ENCODE results near the gene CACNA2D3.
A peak's percentile ranks its signal among the peaks of the same experiment; 100 is the strongest.

The CACNA2D3 gene

DNA sequence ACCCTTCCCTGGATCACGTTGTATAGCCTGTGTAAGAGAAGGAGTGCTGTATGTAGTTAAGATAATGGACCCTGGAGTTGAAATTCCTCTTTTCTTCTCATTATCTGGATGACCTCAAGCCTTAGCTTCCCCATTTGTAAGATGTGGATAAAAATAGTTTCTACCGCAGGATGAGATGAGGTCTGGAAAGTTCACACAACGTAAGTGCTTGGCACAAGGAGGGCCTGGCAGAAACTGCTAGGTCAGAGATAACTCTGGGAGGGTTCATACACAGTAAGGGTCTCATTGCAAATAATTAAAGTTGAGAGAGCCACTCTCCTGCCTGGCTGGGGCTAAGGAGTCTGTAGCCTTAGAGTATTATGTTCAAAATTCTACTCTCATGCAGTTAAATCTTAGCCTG is 591.1 kb downstream of the CACNA2D3 start:
- no peak for DNase-seq

DNA sequence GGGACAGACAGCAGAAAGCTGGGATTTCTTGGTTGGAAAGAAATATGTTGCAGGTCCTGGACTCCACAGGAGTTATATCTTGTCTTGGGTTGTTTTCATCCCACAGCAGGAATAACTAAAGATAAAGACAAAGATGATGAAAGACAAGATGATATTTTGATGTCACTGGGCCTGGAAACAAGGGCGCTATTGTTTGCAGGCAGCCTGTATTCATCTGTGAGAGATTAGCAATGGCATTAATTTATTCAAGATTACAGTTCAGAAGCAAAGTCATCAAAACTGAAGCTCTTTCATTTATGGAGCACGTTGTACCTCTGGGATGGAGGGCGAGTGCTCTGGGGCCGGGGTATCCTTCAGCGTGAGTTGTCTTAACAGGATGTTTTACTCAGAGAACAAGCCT is 591.7 kb downstream of the CACNA2D3 start:
- no peak for DNase-seq

DNA sequence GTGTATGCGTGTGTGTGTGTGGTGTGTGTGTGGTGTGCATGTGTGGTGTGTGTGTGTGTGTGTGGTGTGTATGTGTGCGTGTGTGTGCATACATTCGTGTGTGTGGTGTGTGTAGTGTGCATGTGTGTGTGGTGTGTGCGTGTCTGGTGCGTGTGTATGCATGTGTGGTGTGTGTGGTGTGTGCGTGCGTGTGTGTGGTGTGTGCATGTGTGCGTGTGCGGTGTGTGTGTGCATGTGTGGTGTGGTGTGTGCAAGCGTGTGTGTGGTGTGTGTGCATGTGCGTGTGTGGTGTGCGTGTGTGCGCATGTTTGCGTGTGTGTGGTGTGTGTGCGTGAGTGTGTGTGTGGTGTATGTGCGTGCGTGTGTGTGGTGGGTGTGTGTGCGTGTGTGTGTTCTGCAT is 595.2 kb downstream of the CACNA2D3 start:
- no peak for DNase-seq

- no peak for DNase-seq
These were observed 597.6 kb downstream of the CACNA2D3 start for GRCh38 chr3:54719914-54720313.

DNA sequence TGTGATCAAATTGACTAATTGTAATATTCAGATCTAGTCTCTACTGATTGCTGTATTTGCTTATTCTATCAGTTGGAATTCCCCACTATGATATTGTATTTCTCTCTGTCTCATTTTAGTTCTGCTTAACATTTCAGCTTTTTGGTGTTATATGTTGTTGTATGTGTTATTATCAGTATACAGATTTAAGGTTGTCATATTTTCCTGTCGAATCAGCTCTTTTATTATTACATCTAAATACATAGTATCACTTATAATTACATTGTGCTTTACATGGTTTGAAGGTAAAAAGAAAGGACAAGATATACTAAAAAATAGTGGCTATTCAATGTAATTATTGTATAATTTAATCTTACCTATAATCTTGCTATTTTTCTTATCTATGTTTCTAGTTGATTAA is 598.3 kb downstream of the CACNA2D3 start:
- DNase-seq: no peak

GRCh38 chr3:54731732-54732445 is 609.5 kb downstream of the CACNA2D3 start:
- DNase-seq: no peak

DNA sequence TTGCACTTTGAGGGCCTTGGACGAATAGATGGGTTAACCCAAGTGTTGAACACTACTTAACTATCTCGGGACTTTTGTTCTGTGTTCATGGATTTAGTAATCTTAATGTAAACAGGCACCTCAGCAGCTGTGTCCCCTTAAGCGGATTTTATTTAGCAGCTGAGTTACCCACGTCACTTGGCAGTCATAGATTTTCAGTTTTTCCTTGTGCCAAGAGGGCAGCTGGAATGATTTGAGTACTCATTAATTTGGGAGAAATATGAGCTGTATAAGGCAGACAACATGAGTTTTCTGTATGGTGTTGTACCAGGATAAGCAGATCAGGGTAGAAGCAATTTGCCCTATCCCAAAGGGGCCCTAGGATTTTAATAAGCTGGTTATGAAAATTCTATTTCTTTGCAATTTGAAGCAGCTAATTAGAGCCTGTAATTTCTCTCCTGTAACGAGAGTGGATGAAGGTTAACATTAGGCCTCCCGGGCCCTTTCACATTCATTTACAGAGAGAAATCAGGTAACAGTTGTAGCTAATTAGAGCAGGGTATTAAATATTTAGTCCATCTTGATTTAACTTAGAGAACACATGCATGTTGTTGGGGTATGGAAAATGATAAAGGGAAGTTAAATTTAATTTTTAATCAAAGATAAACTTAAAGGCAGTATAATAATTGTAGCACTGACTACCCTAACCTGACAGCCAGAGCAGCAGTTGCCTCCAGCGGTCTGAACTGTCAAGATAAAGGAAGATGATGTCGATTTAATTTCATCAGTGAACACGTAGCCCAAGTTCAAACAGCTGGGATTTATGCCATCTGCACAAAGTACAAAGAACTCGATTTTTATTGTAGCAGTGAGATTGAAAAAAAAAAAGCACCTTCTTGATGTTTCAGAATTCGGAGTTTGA is 611.0 kb downstream of the CACNA2D3 start:
- no peak for DNase-seq

DNA sequence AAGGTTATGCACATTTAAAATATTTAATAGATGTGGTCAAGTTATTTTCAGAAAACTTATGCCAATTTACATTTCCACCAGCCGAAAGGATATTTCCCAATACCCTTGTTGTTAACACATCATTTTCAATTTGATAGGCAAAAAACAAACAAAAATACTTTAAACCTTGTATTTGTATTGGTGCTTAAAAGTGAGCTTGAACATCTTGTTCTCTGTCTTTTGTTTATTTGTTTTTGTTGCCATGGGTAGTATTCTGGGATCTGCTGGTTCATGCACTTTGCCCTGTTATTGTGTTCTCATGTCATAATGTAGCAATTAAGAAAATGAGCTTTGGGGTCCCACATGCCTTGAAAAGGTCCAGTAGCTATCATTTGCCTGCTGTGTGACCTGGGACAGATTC is 614.1 kb downstream of the CACNA2D3 start:
- DNase-seq: no peak

GRCh38 chr3:54743755-54744154 is 621.4 kb downstream of the CACNA2D3 start:
- DNase-seq: no peak

- no peak for DNase-seq
These were observed 621.9 kb downstream of the CACNA2D3 start for GRCh38 chr3:54744291-54744690.

DNA sequence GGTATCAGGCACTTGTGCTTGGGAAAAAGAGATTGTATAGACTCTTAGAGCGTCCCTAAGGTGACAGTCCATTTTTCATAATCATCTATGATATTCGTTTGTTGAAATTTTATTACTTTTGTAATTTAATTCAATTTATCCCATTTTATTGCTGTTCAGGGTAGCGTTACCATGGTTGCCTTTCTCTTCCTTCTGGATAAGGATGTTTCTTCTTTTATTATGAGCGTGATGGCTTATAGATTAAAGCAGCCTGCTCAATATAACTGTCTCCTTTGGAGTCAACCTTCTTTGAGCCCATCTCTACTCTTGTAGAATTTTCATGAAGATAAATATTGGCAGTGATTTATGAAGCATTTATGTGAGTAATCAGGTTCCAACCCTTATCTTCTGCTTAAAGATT is 623.5 kb downstream of the CACNA2D3 start:
- no peak for DNase-seq

DNA sequence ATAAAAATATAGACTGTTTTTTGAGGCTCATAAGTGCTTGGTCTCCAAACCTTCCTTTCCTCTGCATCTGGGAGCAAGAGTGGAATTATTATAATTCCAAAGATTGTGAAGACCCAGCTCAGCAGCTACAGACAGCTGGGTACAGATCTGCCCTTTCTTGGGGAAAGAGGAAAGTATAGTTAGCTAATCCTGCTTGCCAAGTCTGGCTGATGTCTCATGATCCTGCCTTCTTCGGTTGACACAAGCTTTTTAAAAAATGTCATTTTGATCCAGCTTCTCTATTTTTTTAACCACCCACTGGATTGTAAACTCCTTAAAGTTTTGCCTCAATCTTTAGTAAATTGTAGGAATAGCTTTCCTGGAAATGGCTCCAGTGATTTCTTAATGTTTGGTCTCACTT is 624.4 kb downstream of the CACNA2D3 start:
- DNase-seq: no peak

DNA sequence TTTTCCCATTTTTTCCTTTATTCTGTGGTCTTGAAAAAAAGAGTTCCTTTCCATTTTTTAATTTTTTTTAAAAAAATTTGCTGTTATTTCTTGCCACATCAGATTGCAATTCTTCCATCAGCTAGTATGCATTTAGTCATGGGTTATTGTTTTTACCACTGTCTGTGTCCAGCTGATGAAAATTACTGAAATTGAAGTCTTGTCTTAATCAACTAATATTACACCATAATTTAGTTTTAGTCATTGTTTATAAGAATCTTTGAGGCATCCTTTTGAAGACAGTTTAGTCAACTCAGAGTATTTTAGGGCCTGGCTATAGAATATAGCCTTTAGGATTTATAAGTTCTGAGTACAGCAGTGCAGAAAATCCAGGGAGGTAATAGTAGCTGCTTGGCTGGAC is 633.4 kb downstream of the CACNA2D3 start:
- DNase-seq: peak; percentile 46

- DNase-seq: peak; percentile 92
These were observed 634.0 kb downstream of the CACNA2D3 start for GRCh38 chr3:54756330-54756731.

DNA sequence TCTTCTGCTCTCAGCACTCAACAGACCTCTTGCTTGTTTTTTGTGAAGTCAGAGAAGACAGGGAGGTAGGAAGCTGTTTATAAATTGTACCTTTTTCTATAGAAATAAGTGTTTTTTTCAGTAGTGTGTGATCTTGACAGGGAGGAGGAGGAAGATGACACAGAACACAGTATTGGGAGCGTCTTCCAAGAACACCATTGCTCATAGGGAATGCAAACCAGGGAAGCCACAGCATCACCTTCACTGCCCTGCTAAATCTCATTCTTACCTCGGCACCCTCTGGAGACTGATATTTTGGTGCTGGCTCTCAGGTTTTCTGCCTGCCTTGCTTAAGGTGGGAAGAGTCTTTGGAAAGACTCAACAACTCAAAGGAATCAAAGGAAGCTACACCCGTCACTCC is 636.1 kb downstream of the CACNA2D3 start:
- DNase-seq: no peak

DNA sequence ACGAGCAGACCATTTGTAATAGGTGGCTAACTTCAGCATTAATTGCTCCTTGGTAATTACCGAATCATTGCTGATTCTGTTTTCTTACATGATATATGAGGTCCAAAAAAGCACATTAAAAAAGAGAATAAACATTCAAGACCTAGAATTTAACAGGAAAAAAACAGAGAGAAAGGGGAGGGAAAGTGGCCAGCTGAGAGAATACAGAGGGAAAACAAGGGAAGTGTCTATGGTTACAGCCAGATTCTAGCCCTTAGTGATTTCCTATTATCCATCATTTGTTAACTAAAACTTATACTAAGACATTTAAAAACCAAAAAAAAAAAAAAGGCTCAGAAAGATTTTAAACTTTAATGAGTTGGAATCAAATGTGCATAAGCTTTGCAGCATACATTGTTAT is 636.8 kb downstream of the CACNA2D3 start:
- no peak for DNase-seq

- peak; percentile 50 for DNase-seq
These were observed 637.8 kb downstream of the CACNA2D3 start for GRCh38 chr3:54760201-54760600.

GRCh38 chr3:54761637-54762036 is 639.3 kb downstream of the CACNA2D3 start:
- DNase-seq: no peak

DNA sequence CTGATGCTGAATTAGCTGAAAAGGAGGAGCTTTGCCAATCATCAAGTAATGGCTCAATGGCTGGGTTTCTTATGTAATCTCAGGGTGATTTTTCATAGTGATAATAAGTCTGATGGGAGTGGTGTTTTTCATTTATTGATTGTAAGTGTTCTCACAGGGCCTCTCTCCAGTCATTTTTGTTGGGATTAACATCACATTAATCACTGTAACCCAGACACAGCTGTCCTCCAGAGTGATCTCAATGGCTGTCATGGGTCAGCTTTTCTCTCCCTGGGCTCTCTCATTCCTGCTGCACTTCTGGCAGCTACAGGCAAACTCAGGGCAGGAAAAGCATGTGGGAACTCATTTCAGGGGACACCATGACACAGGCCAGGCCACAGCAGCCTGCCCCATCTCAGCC is 642.6 kb downstream of the CACNA2D3 start:
- DNase-seq: no peak

DNA sequence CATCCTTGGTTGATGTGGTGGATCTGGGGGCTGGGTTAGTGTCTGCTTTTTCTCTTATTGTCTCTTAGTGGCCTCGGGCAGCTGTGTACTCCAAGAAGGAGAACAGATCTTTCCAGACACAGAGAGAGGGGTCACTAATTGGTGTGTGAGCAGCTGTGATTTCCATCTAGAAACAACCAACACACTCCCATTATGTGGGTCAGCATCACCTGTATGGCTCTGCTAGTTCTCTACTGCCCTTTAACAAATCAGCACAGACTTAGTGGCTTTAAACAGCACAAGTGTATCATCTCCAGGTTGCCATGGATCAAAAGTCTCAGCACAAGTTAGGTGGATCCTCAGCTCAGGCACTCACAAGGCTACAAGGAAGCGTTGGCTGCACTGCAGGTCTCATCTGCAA is 648.7 kb downstream of the CACNA2D3 start:
- DNase-seq: no peak

DNA sequence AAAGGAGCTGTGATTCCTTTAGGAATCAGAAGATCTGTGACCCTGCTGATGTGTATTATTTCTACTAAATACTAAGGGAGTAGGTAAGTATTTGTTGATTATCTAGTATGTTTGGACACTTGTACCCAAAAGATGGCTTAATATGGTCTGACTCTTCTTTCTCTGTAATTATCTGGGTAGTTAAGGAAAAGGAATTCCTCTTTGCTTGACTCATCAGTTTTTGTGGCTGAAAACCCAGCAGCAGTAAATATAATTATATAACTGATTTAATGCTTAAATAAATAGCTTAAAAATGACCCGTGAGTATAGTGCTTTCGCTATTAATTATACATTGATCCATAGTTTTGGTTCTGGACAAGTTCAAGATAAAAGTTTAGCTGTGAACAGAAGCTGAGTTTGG is 649.7 kb downstream of the CACNA2D3 start:
- DNase-seq: peak; percentile 9

DNA sequence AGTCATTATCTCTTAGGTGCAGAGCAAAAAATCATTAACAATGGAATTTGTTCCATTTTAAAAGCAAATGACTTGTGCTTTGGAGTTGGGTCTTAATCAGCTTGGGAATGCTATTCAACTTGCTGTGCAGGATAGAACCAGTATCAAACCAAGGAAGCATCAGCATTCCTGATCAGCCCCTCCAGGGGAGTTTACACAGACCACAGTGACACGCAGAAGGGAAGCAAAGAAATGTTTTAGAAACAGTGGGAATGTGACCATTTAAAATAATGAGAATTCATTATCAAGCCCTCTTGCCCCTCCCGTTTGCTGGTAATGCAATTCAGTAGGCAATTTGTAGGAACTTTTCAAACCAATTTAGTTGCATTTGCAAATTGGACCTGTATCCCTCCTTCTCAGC is 650.4 kb downstream of the CACNA2D3 start:
- DNase-seq: no peak

DNA sequence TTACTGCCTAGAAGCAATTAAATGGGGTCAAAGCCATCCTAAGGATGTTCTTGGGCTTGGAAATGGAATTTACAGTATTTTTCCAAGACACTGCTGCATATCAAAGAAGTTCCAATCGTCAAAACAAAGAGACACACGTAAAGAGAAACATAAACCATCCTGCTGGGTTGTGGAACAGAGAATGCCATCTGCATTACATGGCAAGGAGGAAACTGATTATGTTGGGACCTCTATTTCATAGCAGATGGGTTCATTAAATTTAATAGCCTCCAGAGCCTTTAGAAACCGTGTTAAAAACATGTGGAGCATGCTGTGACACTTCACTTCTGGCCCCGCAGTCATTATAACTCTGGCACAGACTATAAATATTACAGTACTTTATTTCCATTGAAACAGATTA is 650.9 kb downstream of the CACNA2D3 start:
- DNase-seq: no peak

- no peak for DNase-seq
These were observed 654.2 kb downstream of the CACNA2D3 start for GRCh38 chr3:54776601-54777000.

All from fibroblast of skin of right biceps (primary cell).